AG09309 (cell line): ENCODE measurements around the gene PSMA1.

Experiments used
- DNase-seq: peaks from one replicate; pipeline ENCODE4 v3.0.0-alpha.2; 2010; ENCODE audit warnings: low read depth
- H3K4me3 ChIP-seq: 2 replicates; pipeline ENCODE4 v1.5.1; 2011; ENCODE audit warnings: mild to moderate bottlenecking, low read depth, low read length, moderate library complexity; ENCODE audit not compliant: control insufficient read depth
- CTCF ChIP-seq: IDR thresholded peaks from 2 replicates; pipeline ENCODE4 v1.5.1; 2011; ENCODE audit warnings: mild to moderate bottlenecking, low read depth, low read length, inconsistent platforms; ENCODE audit not compliant: insufficient read depth, control insufficient read depth; ENCODE audit errors: missing control alignments

PSMA1 gene

GRCh38 chr11:14513800-14514199 lies 6.4 kb downstream of the PSMA1 start:
- no peak overlapping the region for H3K4me3 ChIP-seq
- no peak for DNase-seq
- TF ChIP-seq CTCF = no peak

GRCh38 chr11:14506532-14506931 lies 13.7 kb downstream of the PSMA1 start:
- no peak for TF ChIP-seq CTCF
- no peak for DNase-seq

GRCh38 chr11:14503023-14503422 lies 17.2 kb downstream of the PSMA1 start:
- no peak for DNase-seq
- no peak overlapping the region for H3K4me3 ChIP-seq
- TF ChIP-seq CTCF = no peak

More at GRCh38 chr11:14506532-14506931, 13.7 kb downstream of the PSMA1 start:
- H3K4me3 ChIP-seq = no peak overlapping the region

GRCh38 chr11:14502039-14502438 lies 18.1 kb downstream of the PSMA1 start:
- no peak overlapping the region for H3K4me3 ChIP-seq
- DNase-seq = no peak
- TF ChIP-seq CTCF = no peak

GRCh38 chr11:14500181-14500651 lies 20.0 kb downstream of the PSMA1 start:
- DNase-seq = no peak
- peak overlapping the region; percentile 70 for H3K4me3 ChIP-seq
- TF ChIP-seq CTCF = no peak

GRCh38 chr11:14499560-14500180 lies 20.5 kb downstream of the PSMA1 start, which contains the start of gene COPB1:
Gene COPB1, minus strand, starts transcription at chr11:14499811. Its CDS starts 883 bp downstream, at chr11:14498928.
- no peak for TF ChIP-seq CTCF

GRCh38 chr11:14499178-14499559 lies 21.0 kb downstream of the PSMA1 start:
- no peak for TF ChIP-seq CTCF
- peak overlapping the region; percentile 70 for H3K4me3 ChIP-seq
- DNase-seq = no peak

More at GRCh38 chr11:14499560-14500180, 20.5 kb downstream of the PSMA1 start, which contains the start of gene COPB1:
- DNase-seq = peak; percentile 67
- H3K4me3 ChIP-seq = peak within 1 kb of the TSS; percentile 70
